Neural cell (in vitro differentiated cells): Measurements from ENCODE around the gene AP5Z1. TPM values are rescaled to one million over a fixed set of nuclear protein-coding genes. Genes with fewer than 3 reads are reported as not detected.

ENCODE experiments used
- H2AFZ ChIP-seq: fragments of 200-600, 300-800 bp; sonication (generic), shearing (Covaris generic); 2 replicates; pipeline ENCODE4 v1.6.0; 2014; ENCODE audit warnings: low read depth, mild to moderate bottlenecking, antibody characterized with exemption, low read length, moderate library complexity
- H3F3A ChIP-seq: fragments of 200-600 bp; shearing (Covaris generic); 2 replicates; pipeline ENCODE4 v1.6.1; 2016; ENCODE audit warnings: mild to moderate bottlenecking, moderate library complexity, mixed read lengths, antibody characterized with exemption, low read length; ENCODE audit not compliant: insufficient read depth, poor library complexity, severe bottlenecking
- H3K27ac ChIP-seq: fragments of 200-600, 300-800 bp; sonication (generic), shearing (Covaris generic); 2 replicates; pipeline ENCODE4 v1.5.1; 2014; ENCODE audit warnings: mild to moderate bottlenecking, low read length, moderate library complexity
- H3K27me3 ChIP-seq: fragments of 300-800, 200-600 bp; sonication (generic), shearing (Covaris generic); 2 replicates; pipeline ENCODE4 v1.6.0; 2014; ENCODE audit warnings: mild to moderate bottlenecking, low read depth, low read length, moderate library complexity; ENCODE audit not compliant: insufficient read depth
- H3K36me3 ChIP-seq: fragments of 300-800, 200-600 bp; sonication (generic), shearing (Covaris generic); 2 replicates; pipeline ENCODE4 v1.5.1; 2014; ENCODE audit warnings: mild to moderate bottlenecking, antibody characterized with exemption, low read length, moderate library complexity; ENCODE audit not compliant: insufficient read depth
- H3K4me2 ChIP-seq: fragments of 300-800, 200-600 bp; sonication (generic), shearing (Covaris generic); 2 replicates; pipeline ENCODE4 v1.6.0; 2014; ENCODE audit warnings: mild to moderate bottlenecking, low read length
- H3K4me3 ChIP-seq: fragments of 300-800, 200-600 bp; sonication (generic), shearing (Covaris generic); 2 replicates; pipeline ENCODE4 v1.5.1; 2014; ENCODE audit warnings: mild to moderate bottlenecking, low read length, moderate library complexity
- H3K79me2 ChIP-seq: fragments of 200-600 bp; shearing (Covaris generic); replicated peaks from 2 replicates; pipeline ENCODE4 v1.6.0; 2014; ENCODE audit warnings: mild to moderate bottlenecking, low read length, moderate library complexity; ENCODE audit not compliant: insufficient read depth
- H3K9ac ChIP-seq: fragments of 300-800, 200-600 bp; sonication (generic), shearing (Covaris generic); 2 replicates; pipeline ENCODE4 v1.6.1; 2016; ENCODE audit warnings: mild to moderate bottlenecking, low read length, mixed read lengths
- H3K9me2 ChIP-seq: fragments of 200-600 bp; shearing (Covaris generic); 2 replicates; pipeline ENCODE4 v1.6.1; 2016; ENCODE audit warnings: mild to moderate bottlenecking, low read length, mixed read lengths; ENCODE audit not compliant: insufficient read depth
- H3K9me3 ChIP-seq: fragments of 200-600, 300-800 bp; sonication (generic), shearing (Covaris generic); 2 replicates; pipeline ENCODE4 v1.6.1; 2016; ENCODE audit warnings: mild to moderate bottlenecking, mixed run types, low read length, moderate library complexity, mixed read lengths
- H4K20me1 ChIP-seq: fragments of 200-600 bp; shearing (Covaris generic); 2 replicates; pipeline ENCODE4 v1.6.1; 2016; ENCODE audit warnings: mild to moderate bottlenecking, mixed run types; ENCODE audit not compliant: insufficient read depth
- EP300 ChIP-seq: fragments of 450-650 bp; conservative IDR thresholded peaks from 2 replicates; pipeline ENCODE4 v1.6.1; 2014; ENCODE audit warnings: antibody characterized with exemption, mild to moderate bottlenecking, moderate library complexity; ENCODE audit not compliant: poor library complexity, severe bottlenecking
- EZH2 ChIP-seq: fragments of 200-600, 300-800 bp; shearing (Covaris generic), sonication (generic); IDR thresholded peaks from 2 replicates; pipeline ENCODE4 v1.6.1; 2014; ENCODE audit warnings: antibody characterized with exemption, low read length, borderline replicate concordance, mild to moderate bottlenecking; ENCODE audit not compliant: insufficient read depth, poor library complexity, severe bottlenecking
- MXI1 ChIP-seq: fragments of 450-650 bp; conservative IDR thresholded peaks from 2 replicates; pipeline ENCODE4 v1.6.1; 2014; ENCODE audit warnings: antibody characterized with exemption, mild to moderate bottlenecking; ENCODE audit not compliant: poor library complexity, severe bottlenecking
- POLR2AphosphoS5 ChIP-seq: IDR thresholded peaks from 2 replicates; pipeline ENCODE4 v1.6.1; 2012
- RAD21 ChIP-seq: fragments of 450-650 bp; conservative IDR thresholded peaks from 2 replicates; pipeline ENCODE4 v1.6.1; 2014; ENCODE audit warnings: antibody characterized with exemption, mild to moderate bottlenecking, moderate library complexity
- SMC3 ChIP-seq: fragments of 450-650 bp; conservative IDR thresholded peaks from 2 replicates; pipeline ENCODE4 v1.6.1; 2014; ENCODE audit warnings: antibody characterized with exemption, mild to moderate bottlenecking, moderate library complexity; ENCODE audit not compliant: poor library complexity
- TAF1 ChIP-seq: IDR thresholded peaks from 2 replicates; pipeline ENCODE4 v1.6.1; 2012; ENCODE audit warnings: low read depth
- polyA plus RNA-seq: library from polyadenylated mRNA; depleted of rRNA; stranded (reverse); fragments of >200 nt; gene quantifications from 2 replicates; pipeline ENCODE4 v1.2.3, GENCODE V29; 2014
- TF ChIP-seq, protein P1 (sequence below): IDR thresholded peaks from 2 replicates; pipeline ENCODE4 v1.6.1; 2012; ENCODE audit warnings: borderline replicate concordance
- TF ChIP-seq, protein P2 (sequence below): fragments of 450-650 bp; IDR thresholded peaks from 2 replicates; pipeline ENCODE4 v1.5.1; 2014; ENCODE audit warnings: antibody characterized with exemption, mild to moderate bottlenecking, moderate library complexity; ENCODE audit not compliant: poor library complexity, severe bottlenecking

The AP5Z1 gene
- polyA plus RNA-seq, 1 donor from 2014 or later = 36.9 TPM

DNA sequence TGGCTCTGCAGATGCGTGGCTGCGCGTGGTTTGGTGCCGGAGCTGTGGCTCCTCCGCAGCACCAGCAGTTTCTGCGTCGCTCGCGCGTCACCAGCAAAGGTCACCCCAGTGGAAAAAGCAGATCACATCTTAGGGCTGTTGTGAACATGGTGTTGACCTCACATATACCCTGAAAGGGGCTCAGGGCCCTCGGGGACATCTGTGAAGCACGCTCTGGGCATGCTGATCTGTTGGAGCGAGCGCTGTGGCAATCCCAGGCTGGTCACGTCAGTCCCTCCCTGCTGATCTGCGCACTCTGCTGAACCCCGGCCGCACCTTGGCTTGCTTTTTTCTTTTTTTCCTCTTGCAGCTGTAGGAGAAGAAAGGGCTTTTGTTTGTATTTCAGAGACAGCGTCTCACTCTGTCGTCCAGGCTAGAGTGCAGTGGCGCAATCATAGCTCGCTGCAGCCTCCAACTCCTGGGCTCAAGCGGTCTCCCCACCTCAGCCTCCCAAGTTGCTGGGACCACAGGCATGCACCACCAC lies 33.3 kb upstream of the AP5Z1 start:
- H3K27ac ChIP-seq = no peak overlapping the region
- H3K36me3 ChIP-seq = no peaks in the 10 kb centered on the region
- no peak overlapping the region for H3K9ac ChIP-seq
- TF ChIP-seq EP300 (no peak), TAF1 (no peak), RAD21 (no peak), SMC3 (no peak), EZH2 (no peak), MXI1 (no peak), POLR2AphosphoS5 (no peak)
- TF ChIP-seq, protein P1, sequence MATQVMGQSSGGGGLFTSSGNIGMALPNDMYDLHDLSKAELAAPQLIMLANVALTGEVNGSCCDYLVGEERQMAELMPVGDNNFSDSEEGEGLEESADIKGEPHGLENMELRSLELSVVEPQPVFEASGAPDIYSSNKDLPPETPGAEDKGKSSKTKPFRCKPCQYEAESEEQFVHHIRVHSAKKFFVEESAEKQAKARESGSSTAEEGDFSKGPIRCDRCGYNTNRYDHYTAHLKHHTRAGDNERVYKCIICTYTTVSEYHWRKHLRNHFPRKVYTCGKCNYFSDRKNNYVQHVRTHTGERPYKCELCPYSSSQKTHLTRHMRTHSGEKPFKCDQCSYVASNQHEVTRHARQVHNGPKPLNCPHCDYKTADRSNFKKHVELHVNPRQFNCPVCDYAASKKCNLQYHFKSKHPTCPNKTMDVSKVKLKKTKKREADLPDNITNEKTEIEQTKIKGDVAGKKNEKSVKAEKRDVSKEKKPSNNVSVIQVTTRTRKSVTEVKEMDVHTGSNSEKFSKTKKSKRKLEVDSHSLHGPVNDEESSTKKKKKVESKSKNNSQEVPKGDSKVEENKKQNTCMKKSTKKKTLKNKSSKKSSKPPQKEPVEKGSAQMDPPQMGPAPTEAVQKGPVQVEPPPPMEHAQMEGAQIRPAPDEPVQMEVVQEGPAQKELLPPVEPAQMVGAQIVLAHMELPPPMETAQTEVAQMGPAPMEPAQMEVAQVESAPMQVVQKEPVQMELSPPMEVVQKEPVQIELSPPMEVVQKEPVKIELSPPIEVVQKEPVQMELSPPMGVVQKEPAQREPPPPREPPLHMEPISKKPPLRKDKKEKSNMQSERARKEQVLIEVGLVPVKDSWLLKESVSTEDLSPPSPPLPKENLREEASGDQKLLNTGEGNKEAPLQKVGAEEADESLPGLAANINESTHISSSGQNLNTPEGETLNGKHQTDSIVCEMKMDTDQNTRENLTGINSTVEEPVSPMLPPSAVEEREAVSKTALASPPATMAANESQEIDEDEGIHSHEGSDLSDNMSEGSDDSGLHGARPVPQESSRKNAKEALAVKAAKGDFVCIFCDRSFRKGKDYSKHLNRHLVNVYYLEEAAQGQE = no peak
- TF ChIP-seq, protein P2, sequence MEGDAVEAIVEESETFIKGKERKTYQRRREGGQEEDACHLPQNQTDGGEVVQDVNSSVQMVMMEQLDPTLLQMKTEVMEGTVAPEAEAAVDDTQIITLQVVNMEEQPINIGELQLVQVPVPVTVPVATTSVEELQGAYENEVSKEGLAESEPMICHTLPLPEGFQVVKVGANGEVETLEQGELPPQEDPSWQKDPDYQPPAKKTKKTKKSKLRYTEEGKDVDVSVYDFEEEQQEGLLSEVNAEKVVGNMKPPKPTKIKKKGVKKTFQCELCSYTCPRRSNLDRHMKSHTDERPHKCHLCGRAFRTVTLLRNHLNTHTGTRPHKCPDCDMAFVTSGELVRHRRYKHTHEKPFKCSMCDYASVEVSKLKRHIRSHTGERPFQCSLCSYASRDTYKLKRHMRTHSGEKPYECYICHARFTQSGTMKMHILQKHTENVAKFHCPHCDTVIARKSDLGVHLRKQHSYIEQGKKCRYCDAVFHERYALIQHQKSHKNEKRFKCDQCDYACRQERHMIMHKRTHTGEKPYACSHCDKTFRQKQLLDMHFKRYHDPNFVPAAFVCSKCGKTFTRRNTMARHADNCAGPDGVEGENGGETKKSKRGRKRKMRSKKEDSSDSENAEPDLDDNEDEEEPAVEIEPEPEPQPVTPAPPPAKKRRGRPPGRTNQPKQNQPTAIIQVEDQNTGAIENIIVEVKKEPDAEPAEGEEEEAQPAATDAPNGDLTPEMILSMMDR = no peak
- H2AFZ ChIP-seq = no peak overlapping the region
- H3F3A ChIP-seq = no peaks in the 10 kb centered on the region
- no peaks in the 10 kb centered on the region for H4K20me1 ChIP-seq
- no peaks in the 10 kb centered on the region for H3K27me3 ChIP-seq
- H3K9me3 ChIP-seq = no peaks in the 10 kb centered on the region
- no peak overlapping the region for H3K4me2 ChIP-seq
- no peak overlapping the region for H3K4me3 ChIP-seq
- no peaks in the 10 kb centered on the region for H3K9me2 ChIP-seq
- no peaks in the 10 kb centered on the region for H3K79me2 ChIP-seq

DNA sequence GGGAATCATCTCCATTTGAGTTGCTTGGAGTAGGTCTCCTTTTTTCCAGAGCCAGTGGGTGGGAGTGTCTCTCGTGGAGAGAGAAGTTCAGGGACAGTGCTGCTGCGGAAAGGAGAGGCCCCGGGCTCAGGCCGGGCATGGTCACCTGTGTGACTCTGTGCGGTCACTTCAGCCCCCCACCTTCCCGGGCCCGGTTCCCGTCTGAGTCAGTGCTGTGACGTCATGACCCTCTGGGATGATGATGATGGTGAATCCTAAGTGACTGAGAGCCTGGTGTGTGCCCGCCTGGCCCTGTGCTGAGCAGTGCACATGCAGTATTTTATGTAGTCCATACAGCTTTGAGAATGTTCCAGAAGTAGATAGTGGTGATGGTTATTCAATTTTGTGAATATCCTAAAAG lies 32.6 kb upstream of the AP5Z1 start:
- H3K79me2 ChIP-seq = no peaks in the 10 kb centered on the region

More for the DNA sequence above, 32.6 kb upstream of the AP5Z1 start:
- H3K27ac ChIP-seq = no peak overlapping the region
- no peaks in the 10 kb centered on the region for H4K20me1 ChIP-seq
- H3K9ac ChIP-seq = no peak overlapping the region
- H3F3A ChIP-seq = no peaks in the 10 kb centered on the region
- H3K9me2 ChIP-seq = no peaks in the 10 kb centered on the region
- no peak overlapping the region for H3K4me3 ChIP-seq
- H3K27me3 ChIP-seq = no peaks in the 10 kb centered on the region
- H3K9me3 ChIP-seq = no peaks in the 10 kb centered on the region
- no peak overlapping the region for H2AFZ ChIP-seq
- TF ChIP-seq TAF1 = no peak
- TF ChIP-seq EP300 = no peak
- no peak for TF ChIP-seq MXI1
- no peak for TF ChIP-seq EZH2
- TF ChIP-seq, protein P1 = no peak
- TF ChIP-seq RAD21 = no peak
- TF ChIP-seq SMC3 = no peak
- TF ChIP-seq, protein P2 = no peak
- TF ChIP-seq POLR2AphosphoS5 = no peak
- no peak overlapping the region for H3K4me2 ChIP-seq
- H3K36me3 ChIP-seq = no peaks in the 10 kb centered on the region
